Activated naive CD4-positive, alpha-beta T cell treated with anti-CD3 and anti-CD28 coated beads, Interleukin-2, amount 50 U/mL, for 72 hours (primary cell): ENCODE measurements around the gene CHD1. TPM values are rescaled to one million over a fixed set of nuclear protein-coding genes. Genes with fewer than 3 reads are reported as not detected.

Source experiments
- ATAC-seq, 2 donors: fragments of 150-1000 bp; cut with Tn5 transposase; 2 replicates each; pipeline ENCODE4 v1.10.0; 2021; ENCODE audit warnings: mild to moderate bottlenecking in 2 of 2, moderate library complexity in 2 of 2
- DNase-seq, 2 donors: peaks; one replicate each; pipeline ENCODE4 v3.0.0; 2021 to 2022; ENCODE audit warnings: low spot score in 2 of 2
- H3K27ac Mint-ChIP-seq, 2 donors: one replicate each; pipeline ENCODE4 v1.8.0; 2022; ENCODE audit warnings: mild to moderate bottlenecking in 2 of 2, mixed read lengths in 2 of 2
- H3K36me3 Mint-ChIP-seq, 2 donors: one replicate each; pipeline ENCODE4 v1.8.0; 2022; ENCODE audit warnings: mixed read lengths in 2 of 2
- H3K9me3 Mint-ChIP-seq, 2 donors: one replicate each; pipeline ENCODE4 v1.8.0; 2022; ENCODE audit warnings: mixed read lengths in 2 of 2
- total RNA-seq, 2 donors: library from RNA; stranded (reverse); gene quantifications; one replicate each; pipeline ENCODE4 v1.2.3, GENCODE V29; 2022

CHD1 gene
- total RNA-seq, 2 donors from 2014 or later = 49.9 to 86.0 TPM

- no peak overlapping the region for H3K27ac Mint-ChIP-seq
- no peak for ATAC-seq
Observed at GRCh38 chr5:98942847-98943246, 14.0 kb upstream of the CHD1 start.

GRCh38 chr5:98941131-98941883 is 12.5 kb upstream of the CHD1 start:
- ATAC-seq (no peak), DNase-seq (no peak)
- Mint-ChIP-seq H3K27ac (no peak overlapping the region), H3K9me3 (no peaks in the 10 kb centered on the region), H3K36me3 (no peaks in the 10 kb centered on the region)

More at GRCh38 chr5:98942847-98943246, 14.0 kb upstream of the CHD1 start:
- no peaks in the 10 kb centered on the region for H3K36me3 Mint-ChIP-seq
- no peaks in the 10 kb centered on the region for H3K9me3 Mint-ChIP-seq
- DNase-seq = no peak

- ATAC-seq = peak in 1 of 2 donors; percentile 19
- no peaks in the 10 kb centered on the region for H3K9me3 Mint-ChIP-seq
Observed at GRCh38 chr5:98940581-98940980, 11.8 kb upstream of the CHD1 start.

GRCh38 chr5:98938464-98938863 is 9.7 kb upstream of the CHD1 start:
- DNase-seq (no peak), ATAC-seq (no peak)
- Mint-ChIP-seq H3K9me3 (peaks cover 4 to 6% of the 10 kb centered on the region in 2 donors), H3K36me3 (peaks cover 5 to 7% of the 10 kb centered on the region in 2 donors), H3K27ac (peak overlapping the region in 1 of 2 donors; percentile 34)

More at GRCh38 chr5:98940581-98940980, 11.8 kb upstream of the CHD1 start:
- no peak for DNase-seq
- no peak overlapping the region for H3K27ac Mint-ChIP-seq
- no peaks in the 10 kb centered on the region for H3K36me3 Mint-ChIP-seq

- peaks cover 4 to 6% of the 10 kb centered on the region in 2 donors for H3K9me3 Mint-ChIP-seq
- peak; percentile 32 to 41 for ATAC-seq
- no peak for DNase-seq
- peaks cover 5 to 7% of the 10 kb centered on the region in 2 donors for H3K36me3 Mint-ChIP-seq
- H3K27ac Mint-ChIP-seq = no peak overlapping the region
Observed at GRCh38 chr5:98936948-98937715, 8.3 kb upstream of the CHD1 start.

- H3K9me3 Mint-ChIP-seq = peaks cover 4 to 6% of the 10 kb centered on the region in 2 donors
- DNase-seq (no peak), ATAC-seq (no peak)
- peaks cover 6 to 7% of the 10 kb centered on the region in 2 donors for H3K36me3 Mint-ChIP-seq
- peak overlapping the region in 1 of 2 donors; percentile 92 for H3K27ac Mint-ChIP-seq
Observed at GRCh38 chr5:98935206-98935605, 6.4 kb upstream of the CHD1 start.

- ATAC-seq (no peak), DNase-seq (no peak)
- Mint-ChIP-seq H3K36me3 (peaks cover 7 to 13% of the 10 kb centered on the region in 2 donors), H3K9me3 (peaks cover 4 to 6% of the 10 kb centered on the region in 2 donors), H3K27ac (peak overlapping the region; percentile 75 to 92)
Observed at GRCh38 chr5:98934546-98934945, 5.7 kb upstream of the CHD1 start.

- H3K27ac Mint-ChIP-seq = peak overlapping the region; percentile 92 to 94
- peaks cover 12 to 17% of the 10 kb centered on the region in 2 donors for H3K36me3 Mint-ChIP-seq
- no peak for DNase-seq
- no peak for ATAC-seq
- H3K9me3 Mint-ChIP-seq = peaks cover 4 to 6% of the 10 kb centered on the region in 2 donors
Observed at GRCh38 chr5:98933445-98934072, 4.8 kb upstream of the CHD1 start.

- peaks cover 18 to 26% of the 10 kb centered on the region in 2 donors for H3K36me3 Mint-ChIP-seq
- peak overlapping the region in 1 of 2 donors; percentile 100 for H3K27ac Mint-ChIP-seq
- H3K9me3 Mint-ChIP-seq = peaks cover 4 to 6% of the 10 kb centered on the region in 2 donors
- ATAC-seq = no peak
- DNase-seq = no peak
Observed at GRCh38 chr5:98930972-98931762, 2.4 kb upstream of the CHD1 start.

- DNase-seq (no peak), ATAC-seq (no peak)
- peak overlapping the region; percentile 98 to 100 for H3K27ac Mint-ChIP-seq
- H3K36me3 Mint-ChIP-seq = peaks cover 18 to 26% of the 10 kb centered on the region in 2 donors
- H3K9me3 Mint-ChIP-seq = peaks cover 4 to 6% of the 10 kb centered on the region in 2 donors
Observed at GRCh38 chr5:98929710-98930298, 997 bp upstream of the CHD1 start.

- H3K27ac Mint-ChIP-seq = peak overlapping the region; percentile 98 to 100
- peak; percentile 19 to 20 for ATAC-seq
- DNase-seq = peak; percentile 33 to 63
- H3K36me3 Mint-ChIP-seq = peaks cover 20 to 24% of the 10 kb centered on the region in 2 donors
- H3K9me3 Mint-ChIP-seq = no peaks in the 10 kb centered on the region
Observed at GRCh38 chr5:98927989-98928872, 576 bp downstream of the CHD1 start.

GRCh38 chr5:98927242-98927988 is 1.4 kb downstream of the CHD1 start:
- H3K36me3 Mint-ChIP-seq = peaks cover 20 to 29% of the 10 kb centered on the region in 2 donors
- no peaks in the 10 kb centered on the region for H3K9me3 Mint-ChIP-seq
- peak; percentile 10 to 21 for ATAC-seq
- DNase-seq = peak; percentile 42 to 60
- peak overlapping the region; percentile 98 to 100 for H3K27ac Mint-ChIP-seq

GRCh38 chr5:98923966-98924365 is 4.8 kb downstream of the CHD1 start:
- no peak for ATAC-seq
- H3K36me3 Mint-ChIP-seq = peaks cover 13 to 56% of the 10 kb centered on the region in 2 donors
- no peak for DNase-seq

GRCh38 chr5:98921947-98922505 is 6.8 kb downstream of the CHD1 start:
- Mint-ChIP-seq H3K36me3 (peaks cover 11 to 64% of the 10 kb centered on the region in 2 donors), H3K27ac (peak overlapping the region; percentile 35 to 94), H3K9me3 (no peaks in the 10 kb centered on the region)
- ATAC-seq = no peak
- no peak for DNase-seq

More at GRCh38 chr5:98923966-98924365, 4.8 kb downstream of the CHD1 start:
- Mint-ChIP-seq H3K27ac (peak overlapping the region in 1 of 2 donors; percentile 79), H3K9me3 (no peaks in the 10 kb centered on the region)
